ENCODE results near the gene ZCCHC7.
"Not testable (repeated sequence)": the region's sequence is repeated elsewhere in the genome, so short reads cannot be mapped to it uniquely, and the experiment has no call there.

ZCCHC7 gene

DNA sequence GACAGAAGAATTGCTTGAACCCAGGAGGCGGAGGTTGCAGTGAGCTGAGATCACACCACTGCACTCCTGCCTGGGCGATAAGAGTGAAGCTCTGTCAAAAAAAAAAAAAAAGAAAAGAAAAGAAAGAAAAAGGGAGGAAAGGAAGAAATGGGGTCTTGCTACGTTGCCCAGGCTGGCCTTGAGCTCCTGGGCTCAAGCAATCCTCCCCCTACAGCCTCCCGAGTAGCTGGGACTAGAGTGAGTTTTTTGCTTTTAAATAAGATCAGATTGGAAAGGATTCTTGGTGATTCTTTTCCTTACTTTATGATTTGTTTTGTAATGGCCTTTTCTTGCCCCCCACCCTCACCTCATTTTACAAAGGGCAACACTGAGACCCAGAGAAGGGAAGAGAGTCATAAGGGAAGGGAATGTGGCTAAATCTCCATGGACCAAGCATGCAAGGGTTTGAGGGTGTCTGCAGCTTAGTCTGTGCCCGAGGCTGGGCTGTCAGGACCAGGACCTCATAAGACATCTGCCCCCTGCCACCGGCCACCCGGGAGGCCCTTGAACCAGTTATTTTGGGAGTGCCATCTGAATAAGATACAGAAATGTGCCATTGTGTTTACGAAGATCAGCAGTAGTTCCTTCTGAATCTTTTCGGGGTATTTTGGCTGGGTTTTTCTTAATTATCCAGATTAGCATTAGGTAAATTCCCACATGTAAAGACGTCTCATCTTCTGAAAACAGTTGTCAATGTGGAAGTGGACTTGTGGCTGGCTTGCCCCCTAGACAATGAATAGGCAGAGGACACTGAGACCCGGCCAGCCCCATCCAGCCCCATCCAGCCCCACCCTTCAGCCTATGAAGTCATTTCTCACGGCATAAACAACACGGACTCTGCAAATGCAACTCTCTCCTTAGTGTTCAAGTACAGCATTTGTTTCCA is 257.6 kb downstream of the ZCCHC7 start:
- no peak for DNase-seq (ENCODE audit: low spot score)

DNA sequence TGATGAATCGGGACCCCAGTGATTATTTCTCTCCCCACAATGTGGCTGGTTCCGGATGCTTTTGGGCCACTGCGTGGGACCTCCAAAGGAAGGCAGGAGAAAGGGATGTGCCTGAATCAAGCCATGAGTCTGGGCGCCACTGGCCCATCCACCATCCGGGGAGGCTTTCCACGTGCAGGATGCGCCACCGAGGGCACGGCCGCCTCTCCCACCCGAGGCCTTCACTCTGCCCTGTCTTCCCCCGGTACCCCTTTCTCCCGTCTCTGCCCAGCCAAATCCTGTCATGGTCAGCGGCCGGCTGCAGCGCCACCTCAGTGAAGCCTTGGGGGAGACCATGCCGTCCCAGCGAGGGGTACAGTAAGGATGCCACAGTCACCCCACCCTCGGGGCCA is 258.2 kb downstream of the ZCCHC7 start:
- no peak for DNase-seq (ENCODE audit: low spot score)

DNA sequence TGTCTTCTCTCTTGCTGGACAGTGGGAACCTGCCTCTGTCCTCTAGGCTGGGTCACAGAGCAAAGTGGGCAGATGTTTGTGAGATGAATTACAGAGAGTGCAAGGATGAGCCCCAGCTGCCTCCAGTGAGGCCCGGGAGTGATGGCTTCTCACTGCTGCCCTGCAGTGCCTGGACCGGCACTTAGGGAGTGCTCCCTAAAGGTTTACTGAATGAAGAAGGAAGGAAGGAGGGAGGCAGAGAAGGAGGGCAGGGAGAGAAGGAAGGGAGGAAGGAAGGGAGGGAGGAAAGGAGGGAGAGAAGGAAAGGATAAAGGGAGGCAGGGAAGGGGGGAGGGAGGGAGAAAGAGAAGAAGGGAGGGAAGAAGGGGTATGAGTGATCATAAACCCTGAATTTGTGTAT is 259.5 kb downstream of the ZCCHC7 start:
- DNase-seq (ENCODE audit: low spot score) = no peak

GRCh38 chr9:37380570-37380969 is 260.2 kb downstream of the ZCCHC7 start:
- no peak for DNase-seq (ENCODE audit: low spot score)

DNA sequence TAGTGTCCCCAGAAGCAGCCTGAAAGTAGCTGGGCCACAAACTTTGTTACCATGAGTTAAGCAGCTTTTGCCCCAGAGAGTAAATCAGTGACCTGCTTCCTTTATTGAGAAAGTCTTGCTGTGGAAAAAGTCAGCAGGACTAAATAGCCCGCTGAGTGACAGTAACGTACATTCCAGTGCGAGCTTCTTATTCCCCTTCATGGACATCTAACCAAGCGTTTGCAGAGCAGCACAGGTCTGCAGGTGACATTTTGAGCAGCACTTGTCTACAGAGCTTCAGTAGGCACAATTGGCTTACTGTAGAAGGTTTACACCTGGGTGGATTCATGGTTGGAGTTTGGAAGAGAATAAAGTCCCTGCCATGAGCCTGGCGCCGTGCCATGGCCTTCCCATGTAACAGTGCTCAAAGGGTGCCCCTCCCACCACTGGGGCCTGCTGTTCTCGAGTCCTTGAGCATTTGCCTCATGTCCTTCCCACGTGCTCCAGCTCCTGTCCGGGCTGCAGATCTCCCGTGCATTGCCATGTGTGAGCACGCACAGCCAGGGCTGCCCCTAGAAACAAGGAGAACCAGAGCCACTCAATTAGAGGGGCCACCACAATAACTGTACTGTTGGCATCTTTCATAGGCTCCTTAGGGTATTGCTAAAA is 260.8 kb downstream of the ZCCHC7 start:
- DNase-seq (ENCODE audit: low spot score) = no peak

- DNase-seq (ENCODE audit: low spot score) = no peak
These were observed 262.0 kb downstream of the ZCCHC7 start for GRCh38 chr9:37382161-37382981.

- no peak for DNase-seq (ENCODE audit: low spot score)
These were observed 262.6 kb downstream of the ZCCHC7 start for GRCh38 chr9:37382982-37383357.

- DNase-seq (ENCODE audit: low spot score) = no peak
These were observed 263.0 kb downstream of the ZCCHC7 start for GRCh38 chr9:37383393-37383792.

GRCh38 chr9:37383876-37384746 is 263.7 kb downstream of the ZCCHC7 start:
- DNase-seq (ENCODE audit: low spot score) = no peak

DNA sequence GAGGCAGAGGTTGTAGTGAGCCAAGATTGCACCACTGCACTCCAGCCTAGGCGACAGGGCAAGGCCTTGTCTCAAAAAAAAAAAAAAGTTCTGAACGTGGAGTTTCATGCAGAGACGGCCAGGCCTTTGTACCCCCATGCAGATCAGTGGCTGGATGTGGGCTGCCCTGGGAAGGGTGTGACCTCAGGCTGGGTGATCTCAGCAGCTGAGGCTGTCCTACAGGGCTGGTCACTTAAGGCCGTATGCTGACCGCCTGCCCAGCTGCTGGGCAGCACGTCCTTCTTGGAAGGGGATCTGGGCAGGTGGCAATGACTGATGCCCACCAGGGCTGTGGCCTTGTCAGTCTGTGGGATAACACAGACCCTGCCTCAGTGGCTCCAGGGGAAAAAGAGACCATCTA is 264.9 kb downstream of the ZCCHC7 start:
- no peak for DNase-seq (ENCODE audit: low spot score)

DNA sequence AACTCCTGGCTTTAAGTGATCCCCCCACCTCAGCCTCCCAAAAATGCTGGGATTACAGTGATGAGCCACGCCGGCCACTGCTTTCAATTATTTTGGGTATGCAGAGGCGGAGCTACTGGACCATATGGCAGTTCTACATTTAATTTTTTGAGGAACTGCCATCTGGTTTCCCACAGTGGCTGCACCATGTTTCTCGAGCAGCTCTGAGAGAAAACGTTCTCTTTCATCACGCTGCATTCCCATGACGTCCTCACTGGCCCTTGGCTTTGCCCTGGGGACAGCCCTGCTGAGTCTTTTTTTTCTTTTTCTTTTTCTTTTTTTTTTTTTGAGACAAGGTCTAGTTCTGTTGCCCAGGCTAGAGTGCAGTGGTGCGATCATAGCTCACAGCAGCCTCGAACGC is 266.6 kb downstream of the ZCCHC7 start:
- no peak for DNase-seq (ENCODE audit: low spot score)

DNA sequence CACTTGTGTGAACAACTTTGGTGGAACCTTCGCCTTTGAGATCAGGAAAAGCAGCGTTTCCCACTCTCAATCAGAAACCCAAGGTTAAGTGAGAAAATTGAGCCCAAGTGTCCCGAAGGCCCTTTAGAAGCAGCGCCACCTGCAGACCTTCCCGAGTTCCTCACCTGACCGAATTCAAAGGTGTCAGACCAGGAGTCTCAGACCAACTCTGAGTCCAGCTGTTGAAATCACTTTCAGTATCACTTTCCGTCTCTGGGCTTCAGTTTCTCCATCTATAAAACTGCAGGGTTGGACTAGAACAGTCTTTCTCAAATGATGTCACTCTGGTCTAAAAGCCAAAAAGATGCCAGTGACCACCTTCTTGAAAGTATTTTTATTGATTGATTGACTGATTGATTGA is 270.4 kb downstream of the ZCCHC7 start:
- peak; percentile 28 for DNase-seq (ENCODE audit: low spot score)

DNA sequence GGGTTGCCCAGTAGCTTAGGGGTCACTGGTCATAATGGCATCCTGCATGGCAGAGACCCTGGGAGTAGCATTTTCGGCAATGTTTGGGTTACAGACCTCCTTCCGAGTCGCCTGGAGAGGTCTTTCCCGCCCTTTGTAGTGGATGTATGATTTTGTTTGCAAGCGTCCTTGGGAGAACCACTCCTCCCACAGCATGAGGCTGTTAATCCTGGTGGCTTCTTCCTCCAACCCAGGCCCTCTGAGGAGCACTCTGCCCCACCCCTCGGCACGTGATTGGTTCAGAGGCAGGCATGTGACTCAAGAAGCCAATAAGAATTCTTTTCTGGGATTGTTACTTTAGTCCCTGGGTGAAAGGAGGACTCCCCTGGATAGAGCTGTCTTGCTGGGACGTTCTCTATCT is 271.9 kb downstream of the ZCCHC7 start:
- no peak for DNase-seq (ENCODE audit: low spot score)

DNA sequence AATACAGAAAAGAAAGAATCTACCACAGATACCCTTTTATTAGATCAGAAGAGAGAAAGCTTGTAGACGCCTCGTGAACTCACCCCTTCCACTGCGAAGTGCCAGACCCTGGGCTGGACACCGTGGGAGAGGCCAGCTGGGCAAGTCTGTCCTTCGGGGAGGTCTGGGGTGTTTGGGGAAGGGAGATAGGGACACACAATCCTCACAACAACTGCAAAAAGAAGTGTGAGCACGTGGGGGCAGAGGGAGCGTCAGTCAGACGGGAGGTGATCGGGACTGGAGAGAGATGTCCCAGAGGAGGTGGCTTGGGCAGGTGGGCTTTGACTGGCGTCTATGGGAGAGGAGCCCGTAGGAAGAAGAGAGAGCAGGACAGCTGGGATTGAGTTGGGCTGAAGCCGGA is 274.9 kb downstream of the ZCCHC7 start:
- no peak for DNase-seq (ENCODE audit: low spot score)

GRCh38 chr9:37395663-37396062 is 275.3 kb downstream of the ZCCHC7 start:
- no peak for DNase-seq (ENCODE audit: low spot score)

DNA sequence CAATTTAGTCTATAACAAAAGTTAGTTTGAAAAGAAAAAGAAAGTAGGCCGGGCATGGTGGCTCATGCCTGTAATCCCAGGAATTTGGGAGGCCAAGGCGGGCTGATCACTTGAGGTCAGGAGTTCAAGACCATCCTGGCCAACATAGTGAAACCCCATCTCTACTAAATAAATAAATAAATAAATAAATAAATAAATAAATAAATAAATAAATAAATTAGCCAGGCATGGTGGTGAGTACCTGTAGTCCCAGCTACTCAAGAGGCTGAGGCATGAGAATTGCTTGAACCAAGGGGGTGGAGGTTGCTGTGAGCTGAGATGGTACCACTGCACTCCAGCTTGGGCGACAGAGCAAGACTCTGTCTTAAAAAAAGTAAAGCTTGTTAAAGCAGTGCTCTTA is 277.6 kb downstream of the ZCCHC7 start:
- DNase-seq (ENCODE audit: low spot score) = not testable (repeated sequence)

DNA sequence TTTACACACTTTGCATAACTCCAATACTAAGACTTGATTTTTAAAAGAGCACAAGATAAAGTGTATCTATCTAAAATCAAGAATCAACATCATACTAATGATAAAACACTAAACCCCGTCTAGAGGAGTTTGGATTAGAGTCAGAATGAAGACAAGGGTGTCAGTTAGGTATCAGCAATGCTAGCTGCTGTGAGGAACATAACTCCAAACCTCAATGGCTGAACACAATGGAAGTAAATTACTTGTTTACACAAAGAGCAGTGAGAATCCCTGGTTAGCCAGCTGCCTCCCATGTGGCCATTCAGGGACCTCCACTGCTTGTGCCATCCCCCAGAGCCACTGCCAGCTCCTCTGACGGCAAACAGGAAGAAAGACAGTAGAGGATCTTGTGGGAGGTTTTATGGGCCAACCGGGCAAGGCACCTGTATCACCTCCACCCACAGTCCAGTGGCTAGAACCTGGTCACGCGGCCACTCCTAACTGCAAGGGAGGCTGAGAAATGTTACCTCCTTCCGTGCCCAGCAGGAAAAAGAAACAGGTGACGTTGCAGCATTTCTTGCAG is 278.2 kb downstream of the ZCCHC7 start:
- no peak for DNase-seq (ENCODE audit: low spot score)

- DNase-seq (ENCODE audit: low spot score) = no peak
These were observed 279.0 kb downstream of the ZCCHC7 start for GRCh38 chr9:37399336-37399735.

DNA sequence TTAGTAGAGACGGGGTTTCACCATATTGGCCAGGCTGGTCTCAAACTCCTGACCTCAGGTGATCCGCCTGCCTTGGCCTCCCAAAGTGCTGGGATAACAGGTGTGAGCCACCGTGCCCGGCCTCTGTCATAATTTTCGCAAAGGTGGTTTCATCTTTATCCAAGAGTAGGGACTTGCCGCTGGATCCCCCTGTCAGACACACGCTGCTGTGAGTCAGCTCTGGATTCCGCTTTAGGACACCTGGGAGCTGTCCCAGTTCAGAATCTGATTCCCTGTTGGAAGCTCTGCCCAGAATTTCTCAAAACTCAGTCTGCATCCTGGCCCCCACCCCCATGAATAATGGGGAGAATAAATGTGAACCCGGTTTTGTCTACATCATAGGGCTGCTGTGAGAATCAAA is 284.2 kb downstream of the ZCCHC7 start:
- no peak for DNase-seq (ENCODE audit: low spot score)

GRCh38 chr9:37405350-37405749 is 285.0 kb downstream of the ZCCHC7 start:
- DNase-seq (ENCODE audit: low spot score) = no peak

DNA sequence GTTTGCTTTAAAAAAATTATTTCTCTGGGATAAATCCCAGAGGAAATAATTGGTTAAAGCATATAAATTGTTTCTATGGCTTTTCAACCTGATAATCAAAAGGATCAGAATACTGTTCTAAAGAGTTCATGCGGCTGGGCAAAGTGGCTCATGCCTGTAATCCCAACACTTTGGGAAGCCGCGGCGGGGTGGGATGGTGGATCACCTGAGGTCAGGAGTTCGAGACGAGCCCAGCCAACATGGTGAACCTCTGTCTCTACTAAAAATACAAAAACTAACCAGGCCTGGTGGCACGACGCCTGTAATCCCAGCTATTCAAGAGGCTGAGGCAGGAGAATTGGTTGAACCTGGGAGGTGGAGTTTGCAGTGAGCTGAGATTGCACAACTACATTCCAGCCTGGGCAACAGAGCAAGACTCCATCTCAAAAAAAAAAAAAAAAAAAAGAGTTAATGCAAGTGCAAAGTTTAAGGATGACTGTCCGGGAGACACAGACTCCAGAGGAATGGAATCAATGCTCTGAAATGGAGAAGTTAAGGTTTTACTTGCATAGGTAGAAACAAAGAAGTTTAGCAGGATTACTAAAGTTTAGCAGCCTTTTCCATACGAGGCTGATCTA is 285.5 kb downstream of the ZCCHC7 start:
- DNase-seq (ENCODE audit: low spot score) = no peak
